Inflammatory macrophage treated with lipopolysaccharide for 4 hours (primary cell): ENCODE data around the gene COL25A1.
"Not testable (repeated sequence)": the region's sequence is repeated elsewhere in the genome, so short reads cannot be mapped to it uniquely, and the experiment has no call there.

ENCODE experiments used
- DNase-seq: peaks from one replicate; pipeline ENCODE4 v3.0.0-alpha.2; 2020

The COL25A1 gene

GRCh38 chr4:108893468-108893867 is 409.0 kb downstream of the COL25A1 start:
- no peak for DNase-seq

DNA sequence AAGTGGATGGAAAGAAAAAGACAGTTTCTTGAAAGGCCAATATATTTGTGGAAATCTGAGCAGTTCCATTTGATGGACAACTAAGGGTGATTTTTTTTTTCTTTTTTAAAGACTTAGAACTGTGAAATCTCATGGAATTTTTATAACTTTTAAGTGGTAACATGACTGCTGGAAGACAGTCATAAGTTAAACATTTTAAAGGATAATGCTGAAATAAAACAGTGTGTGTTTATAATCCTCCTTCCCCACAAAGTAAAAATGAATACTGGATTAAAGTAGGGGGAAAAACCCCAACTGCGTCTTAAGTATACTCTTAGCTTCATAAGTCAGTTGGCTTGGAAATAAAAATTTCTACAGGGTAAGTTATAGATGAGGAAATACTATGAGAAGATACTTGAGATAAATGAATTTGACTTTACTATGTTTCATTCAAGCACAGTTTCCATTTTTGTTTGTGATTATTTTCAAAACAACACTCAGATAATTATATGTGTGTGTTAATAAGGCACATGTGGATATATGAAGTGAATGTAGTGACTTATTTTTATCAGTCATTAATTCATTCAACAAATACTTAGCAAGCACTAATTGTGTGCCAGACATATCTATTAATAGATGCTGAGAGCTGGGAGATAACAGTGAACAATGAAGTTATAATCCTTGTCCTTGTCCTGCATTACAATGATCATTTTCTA is 410.4 kb downstream of the COL25A1 start:
- DNase-seq: no peak

- DNase-seq: no peak
Observed at GRCh38 chr4:108890484-108890881, 412.0 kb downstream of the COL25A1 start.

DNA sequence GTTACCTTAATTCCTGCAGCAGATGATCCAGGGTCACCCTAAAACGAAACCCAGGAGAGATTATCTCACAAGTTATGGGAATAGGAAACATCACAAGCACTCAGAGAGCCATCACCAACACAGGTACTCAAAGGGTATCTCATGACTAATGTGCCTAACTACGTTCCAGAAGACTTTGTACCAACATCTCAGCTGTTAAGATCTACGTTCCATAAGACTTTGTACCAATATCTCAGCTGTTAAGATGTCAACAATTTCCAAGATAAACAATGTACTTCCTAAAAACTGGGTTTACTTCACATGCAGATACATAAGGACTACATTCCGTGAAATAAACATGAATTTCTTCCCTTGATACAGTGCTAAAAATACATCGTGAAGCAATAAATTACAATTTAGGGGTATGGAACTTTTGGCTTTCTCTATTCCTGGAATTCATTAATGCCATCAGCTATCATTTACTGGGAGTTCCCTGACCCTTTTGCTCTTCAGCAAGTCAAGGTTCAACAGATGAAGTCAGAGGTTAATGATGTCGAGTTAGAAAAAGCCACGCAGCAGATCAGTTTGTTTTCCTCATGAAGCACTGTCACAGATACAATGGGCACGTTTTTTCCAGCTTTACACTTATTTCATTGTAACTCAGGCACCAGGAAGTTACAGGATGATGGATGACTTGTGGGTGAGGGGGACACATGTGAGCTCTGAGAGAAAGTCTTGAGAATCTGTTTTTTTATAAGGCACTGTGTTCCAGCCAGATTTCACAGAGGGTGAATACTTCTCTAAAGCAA is 412.6 kb downstream of the COL25A1 start:
- DNase-seq: no peak

- DNase-seq: no peak
Observed at GRCh38 chr4:108888769-108889168, 413.7 kb downstream of the COL25A1 start.

DNA sequence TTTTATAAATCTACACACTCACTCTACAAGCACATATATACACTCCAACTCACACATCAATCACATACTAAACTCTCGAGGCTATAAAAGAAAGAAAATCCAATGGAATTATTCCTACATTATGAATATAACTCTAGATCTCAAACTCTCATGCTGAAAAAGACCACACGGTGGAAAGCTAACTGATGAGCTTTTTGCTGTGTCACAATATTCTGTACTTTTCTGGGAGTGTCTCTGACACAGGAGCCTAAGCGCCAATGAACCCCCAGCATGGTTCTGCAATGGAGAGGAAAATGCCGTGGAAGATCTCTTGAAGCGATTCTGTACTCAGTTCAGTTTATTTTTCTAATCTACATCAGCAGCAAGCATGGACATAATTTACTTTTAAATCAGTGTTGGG is 415.4 kb downstream of the COL25A1 start:
- DNase-seq: no peak

DNA sequence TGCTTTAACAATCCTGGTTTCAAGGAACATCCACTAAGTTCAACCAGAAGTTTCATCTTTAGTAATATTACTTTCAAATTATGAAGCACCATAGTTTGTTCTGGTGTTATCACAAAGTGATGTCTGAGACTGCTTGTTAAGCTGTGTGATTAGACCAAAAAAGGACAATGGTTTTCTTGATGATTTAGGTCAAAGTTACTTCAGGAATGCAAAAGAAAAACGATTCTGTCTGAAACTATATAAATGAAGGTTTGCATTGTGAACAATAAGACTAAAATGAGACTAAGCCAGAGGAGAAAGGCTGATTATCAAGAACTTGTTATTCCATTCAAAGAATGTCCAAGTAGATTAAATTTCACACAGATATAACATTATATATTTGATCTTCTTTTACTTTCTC is 417.2 kb downstream of the COL25A1 start:
- no peak for DNase-seq

DNA sequence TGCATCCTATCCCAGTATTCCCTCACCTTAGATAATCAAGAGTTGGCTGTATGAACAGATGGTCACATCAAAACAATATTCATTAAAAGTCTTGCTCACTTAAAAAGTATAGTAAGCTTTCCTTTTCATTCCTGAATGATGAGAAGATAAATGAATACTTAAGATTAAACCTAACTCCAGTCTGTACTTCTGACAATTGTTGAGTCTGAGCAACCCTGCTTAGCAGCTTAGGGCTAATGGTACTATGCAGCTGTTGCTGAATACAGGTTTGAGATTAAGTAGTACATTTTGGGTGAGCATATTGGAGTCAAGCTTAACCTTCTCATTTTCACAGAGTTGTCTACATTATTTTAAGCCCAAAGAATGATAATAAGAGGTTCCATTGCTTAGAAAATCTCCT is 417.9 kb downstream of the COL25A1 start:
- DNase-seq: no peak

GRCh38 chr4:108881986-108882385 is 420.5 kb downstream of the COL25A1 start:
- DNase-seq: no peak

- no peak for DNase-seq
Observed at GRCh38 chr4:108881190-108881589, 421.3 kb downstream of the COL25A1 start.

DNA sequence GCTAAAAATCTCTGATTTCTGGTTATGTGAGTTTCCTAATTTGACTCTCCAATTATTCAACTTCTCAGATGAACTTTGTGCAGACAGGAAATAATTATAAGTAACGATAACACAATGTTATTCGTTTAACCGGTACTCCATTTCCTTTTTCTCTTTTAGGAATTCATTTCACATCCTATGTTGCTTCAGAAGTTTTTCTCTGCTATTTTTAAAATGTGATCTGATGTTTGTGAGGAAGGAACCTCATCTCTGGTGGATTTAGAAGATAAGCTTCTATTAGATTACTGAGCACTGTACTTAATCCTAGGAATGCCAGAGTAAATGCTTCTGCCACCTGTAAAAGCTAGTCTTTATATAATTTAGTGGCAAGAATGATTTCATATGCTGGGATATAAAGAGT is 423.7 kb downstream of the COL25A1 start:
- no peak for DNase-seq

DNA sequence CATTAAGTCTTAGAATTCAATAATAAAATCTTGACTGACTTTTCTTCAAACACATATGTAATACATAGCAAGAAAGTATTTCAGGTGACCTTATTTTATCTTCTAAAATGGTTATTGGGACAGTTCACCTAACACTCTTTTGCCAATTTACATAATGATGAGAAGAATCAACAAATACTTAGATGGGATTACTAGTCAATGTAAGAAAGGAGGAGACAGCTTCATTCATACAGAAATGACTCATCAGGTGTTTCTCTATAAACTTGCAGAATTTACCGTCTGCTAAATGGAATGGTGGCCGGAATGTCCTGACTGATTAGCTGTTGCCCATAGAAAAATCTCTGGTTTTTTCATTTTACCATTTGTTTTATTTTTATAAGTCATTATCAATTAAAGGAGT is 424.6 kb downstream of the COL25A1 start:
- no peak for DNase-seq

GRCh38 chr4:108874806-108875205 is 427.7 kb downstream of the COL25A1 start:
- DNase-seq: no peak

- not testable (repeated sequence) for DNase-seq
Observed at GRCh38 chr4:108869970-108870369, 432.5 kb downstream of the COL25A1 start.

DNA sequence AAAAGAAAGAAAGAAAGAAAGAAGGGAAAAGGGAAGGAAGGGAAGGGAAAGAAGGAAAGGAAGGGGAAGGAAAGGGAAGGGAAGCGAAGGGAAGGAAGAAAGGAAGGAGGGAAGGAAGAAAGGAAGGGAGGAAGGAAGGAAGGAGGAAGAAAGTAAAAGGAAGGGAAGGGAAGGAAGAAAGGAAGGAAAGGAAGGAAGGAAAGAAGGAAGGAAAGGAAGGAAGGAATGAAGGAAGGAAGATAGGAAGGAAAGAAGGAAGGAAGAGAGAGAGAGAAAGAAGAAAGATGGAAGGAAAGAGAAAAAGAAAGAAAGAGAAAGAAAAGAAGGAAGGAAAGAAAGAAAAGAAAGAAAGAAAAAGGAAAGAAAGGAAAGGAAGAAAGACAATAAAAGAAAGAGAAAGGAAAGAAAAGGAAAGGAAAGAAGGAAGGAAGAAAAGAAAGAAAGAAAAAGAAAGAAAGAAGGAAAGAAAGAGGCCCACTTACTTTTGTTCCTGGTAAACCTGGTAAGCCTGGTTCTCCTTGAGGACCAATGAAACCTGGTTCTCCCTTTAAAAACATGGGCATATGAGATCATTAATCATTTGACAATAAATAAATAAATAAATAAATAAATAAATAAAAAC is 433.7 kb downstream of the COL25A1 start:
- DNase-seq: no peak

DNA sequence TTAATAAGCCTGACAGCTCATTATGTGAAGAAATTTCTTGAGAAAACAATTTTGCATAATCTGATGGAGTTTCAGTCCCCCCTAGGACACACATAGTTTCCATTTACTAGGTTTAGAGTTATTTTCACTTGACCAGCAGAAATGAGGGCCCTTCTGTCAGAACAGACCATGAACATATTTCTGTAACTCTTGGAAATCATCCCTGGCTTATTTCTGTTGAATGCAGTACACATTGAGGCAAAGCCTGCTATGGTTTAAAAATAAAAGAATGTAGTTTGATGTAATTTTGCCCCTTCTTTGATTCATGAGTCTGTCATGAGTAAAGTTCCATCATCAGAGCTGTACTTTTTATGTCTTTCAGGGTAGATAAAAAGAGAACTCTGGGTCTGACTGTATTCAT is 435.0 kb downstream of the COL25A1 start:
- no peak for DNase-seq

- DNase-seq: no peak
Observed at GRCh38 chr4:108861334-108861733, 441.1 kb downstream of the COL25A1 start.

GRCh38 chr4:108854786-108855185 is 447.7 kb downstream of the COL25A1 start:
- DNase-seq: no peak

GRCh38 chr4:108852691-108853090 is 449.8 kb downstream of the COL25A1 start:
- DNase-seq: no peak

DNA sequence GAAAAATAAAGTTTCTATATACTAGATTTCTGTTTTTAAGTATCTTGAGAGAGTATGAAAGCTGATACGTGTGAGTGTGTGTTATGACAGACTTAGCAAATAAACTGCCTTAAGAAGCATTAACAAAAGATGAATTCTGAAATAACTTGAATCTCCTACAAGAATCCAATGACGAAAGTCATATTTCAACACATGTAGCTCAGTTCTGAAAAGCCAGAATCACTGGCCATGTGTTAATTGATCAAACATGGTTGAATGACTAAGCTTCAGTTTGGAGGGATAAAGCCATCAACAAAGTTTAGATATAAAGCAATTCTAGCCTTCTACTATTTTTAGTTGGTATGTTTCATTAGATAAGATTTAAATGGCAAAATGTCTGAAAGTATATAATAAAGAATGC is 451.1 kb downstream of the COL25A1 start:
- no peak for DNase-seq

DNA sequence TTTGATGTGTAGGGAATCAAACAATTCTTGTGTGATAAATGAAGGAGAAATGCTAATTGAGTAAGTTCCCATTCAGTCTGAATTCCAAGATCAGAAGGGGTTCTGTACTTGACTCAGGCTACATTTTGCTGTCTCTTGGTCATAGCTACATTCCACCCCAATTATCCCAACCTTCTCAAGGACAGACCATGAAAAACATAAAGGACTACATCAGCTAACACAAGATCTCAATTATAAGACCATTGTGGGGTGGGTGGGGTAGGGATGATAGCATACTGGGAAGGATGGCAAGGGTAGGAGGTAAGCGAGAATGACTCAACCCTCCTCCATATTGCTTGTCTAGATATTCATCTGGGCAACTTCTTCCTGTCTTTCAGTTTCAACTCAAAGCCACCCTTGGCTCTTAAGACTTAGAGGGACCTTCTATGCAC is 452.2 kb downstream of the COL25A1 start:
- DNase-seq: no peak

- no peak for DNase-seq
Observed at GRCh38 chr4:108849611-108850168, 452.8 kb downstream of the COL25A1 start.

- no peak for DNase-seq
Observed at GRCh38 chr4:108846568-108846967, 455.9 kb downstream of the COL25A1 start.
